ENCODE results near the gene MROH2B. TPM values are rescaled to one million over a fixed set of nuclear protein-coding genes. Genes with fewer than 3 reads are reported as not detected.
A peak's percentile ranks its signal among the peaks of the same experiment; 100 is the strongest.

MROH2B gene
- total and polyA plus RNA-seq, 2 donors (not counting 3 experiments of a cell fraction or from before 2014, with no cell fraction given), result not detected

DNA sequence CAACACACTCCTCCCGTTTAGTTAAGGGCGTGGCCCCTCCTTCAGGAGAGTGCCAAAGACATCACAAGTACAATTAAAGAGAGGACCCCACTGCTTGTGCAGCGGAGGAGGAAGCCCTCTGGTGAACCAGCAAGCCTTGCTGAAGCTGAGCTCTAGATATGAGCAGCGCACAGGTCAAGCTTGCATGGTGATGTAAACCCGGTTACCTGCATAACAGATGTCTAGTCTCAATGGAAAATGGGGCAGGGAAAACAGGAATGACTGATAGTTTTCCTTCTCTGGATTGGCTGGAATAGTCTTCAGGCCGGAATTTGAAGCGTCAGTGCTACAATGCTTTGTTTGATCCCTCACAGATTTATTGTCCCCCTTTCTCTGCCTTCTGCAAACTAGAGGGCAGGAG is 66.2 kb downstream of the MROH2B start:
- Histone ChIP-seq H3K9me1 (replicated peaks; ENCODE audit: control insufficient read depth, extremely low read depth, insufficient read depth, low read length) (no peaks in the 10 kb centered on the region), H3K27me3 (ENCODE audit: control insufficient read depth in 2 of 2, insufficient read depth in 2 of 2, low read length in 2 of 2) (no peaks in the 10 kb centered on the region), H3K9ac (replicated peaks; ENCODE audit: extremely low read depth, insufficient read depth, low read length) (no peak overlapping the region), H3K36me3 (ENCODE audit: control insufficient read depth in 2 of 2, extremely low read depth in 1 of 2, insufficient read depth in 2 of 2, low read length in 2 of 2) (no peaks in the 10 kb centered on the region), H3K27ac (ENCODE audit: insufficient read depth, low read depth, low read length) (no peak overlapping the region), H3K9me3 (replicated peaks; ENCODE audit: control insufficient read depth, insufficient read depth, low read length) (no peaks in the 10 kb centered on the region), H4K20me1 (replicated peaks; ENCODE audit: control insufficient read depth, extremely low read depth, insufficient read depth, low read length) (no peaks in the 10 kb centered on the region), H3K4me3 (replicated peaks in 1 of 3; ENCODE audit: insufficient read depth in 1 of 3, low read depth in 1 of 3, low read length in 3 of 3) (no peak overlapping the region), H2AFZ (ENCODE audit: low read depth, low read length) (no peak overlapping the region), H3K4me2 (ENCODE audit: insufficient read depth, low read length) (no peak overlapping the region), H3K4me1 (ENCODE audit: control insufficient read depth, extremely low read depth, insufficient read depth, low read length) (no peaks in the 10 kb centered on the region), H3K79me2 (ENCODE audit: control insufficient read depth, insufficient read depth, low read length) (no peaks in the 10 kb centered on the region)
- CTCF ChIA-PET, result no interaction called here
- FAIRE-seq, result no peak
- BruUV-seq (replicated peaks), result no TSS peak
- intact Hi-C loops (cut with micrococcal nuclease) (no loop called here), dilution Hi-C loops (cut with MboI; ENCODE audit: extremely low pct_ligation_motif_present, low sequenced_read_pairs) (no loop called here)
- POLR2A ChIA-PET, result no interaction called here
- TF ChIP-seq POLR2AphosphoS5 (IDR thresholded peaks at IDR 0.05; ENCODE audit: insufficient read depth, low read depth, low read length) (no peak), POLR2A (IDR thresholded peaks at IDR 0.05; ENCODE audit: low read depth, low read length) (no peak), MYC (IDR thresholded peaks at IDR 0.05; ENCODE audit: low read depth, low read length) (no peak), JUN (IDR thresholded peaks at IDR 0.05; ENCODE audit: borderline replicate concordance, insufficient read depth, insufficient read length, low read depth) (no peak), GATA2 (IDR thresholded peaks at IDR 0.05; ENCODE audit: insufficient read depth, insufficient read length, low read depth, low read length) (no peak), FOS (IDR thresholded peaks at IDR 0.05; ENCODE audit: borderline replicate concordance, insufficient read depth, low read length) (no peak)
- TF ChIP-seq, protein P1, sequence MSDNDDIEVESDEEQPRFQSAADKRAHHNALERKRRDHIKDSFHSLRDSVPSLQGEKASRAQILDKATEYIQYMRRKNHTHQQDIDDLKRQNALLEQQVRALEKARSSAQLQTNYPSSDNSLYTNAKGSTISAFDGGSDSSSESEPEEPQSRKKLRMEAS (IDR thresholded peaks at IDR 0.05; ENCODE audit: insufficient read depth, insufficient read length), result no peak
- no peak for DNase-seq (ENCODE audit: low read depth, low spot score)

DNA sequence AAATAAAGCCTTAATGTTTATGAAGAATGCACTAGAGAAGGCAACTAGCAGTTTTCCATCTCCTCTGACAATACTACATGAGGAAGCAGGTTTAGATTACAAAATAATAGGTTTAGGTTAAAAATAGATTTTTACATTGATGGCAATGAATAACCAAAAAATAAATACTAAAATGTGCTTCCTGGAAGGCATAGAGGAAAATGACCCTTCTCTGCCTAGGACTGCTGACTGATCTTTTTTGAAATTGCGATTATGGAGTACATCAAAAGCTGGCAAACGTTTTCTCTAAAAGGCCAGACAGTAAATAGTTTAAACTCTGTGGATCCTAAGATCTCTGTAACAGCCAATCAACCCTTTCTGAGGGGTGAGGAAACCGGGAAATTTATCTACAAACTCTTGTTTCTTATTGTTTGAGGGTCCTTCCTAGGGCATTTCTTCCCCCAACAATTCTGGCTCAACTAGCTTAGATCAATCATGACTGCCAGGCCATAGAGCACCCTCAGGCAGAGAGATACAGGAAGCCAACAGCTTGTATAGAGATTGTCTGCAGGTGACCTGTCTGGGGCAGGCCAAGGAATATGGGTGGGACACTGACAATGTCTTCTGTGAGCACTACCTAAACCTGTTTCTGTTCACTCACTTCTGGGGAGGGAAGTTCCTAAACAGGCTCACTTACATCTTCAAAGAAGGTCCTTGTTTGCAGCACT is 67.3 kb downstream of the MROH2B start:
- CTCF ChIA-PET, result no interaction called here
- no peaks in the 10 kb centered on the region for H3K36me3 ChIP-seq (ENCODE audit: control insufficient read depth in 2 of 2, extremely low read depth in 1 of 2, insufficient read depth in 2 of 2, low read length in 2 of 2)
- dilution Hi-C loops (cut with MboI; ENCODE audit: extremely low pct_ligation_motif_present, low sequenced_read_pairs), result no loop called here

More for the DNA sequence above, 67.3 kb downstream of the MROH2B start:
- Histone ChIP-seq H3K9ac (replicated peaks; ENCODE audit: extremely low read depth, insufficient read depth, low read length) (no peak overlapping the region), H4K20me1 (replicated peaks; ENCODE audit: control insufficient read depth, extremely low read depth, insufficient read depth, low read length) (no peaks in the 10 kb centered on the region), H3K9me3 (replicated peaks; ENCODE audit: control insufficient read depth, insufficient read depth, low read length) (no peaks in the 10 kb centered on the region), H3K27me3 (ENCODE audit: control insufficient read depth in 2 of 2, insufficient read depth in 2 of 2, low read length in 2 of 2) (no peaks in the 10 kb centered on the region), H3K4me3 (replicated peaks in 1 of 3; ENCODE audit: insufficient read depth in 1 of 3, low read depth in 1 of 3, low read length in 3 of 3) (no peak overlapping the region), H3K79me2 (ENCODE audit: control insufficient read depth, insufficient read depth, low read length) (no peaks in the 10 kb centered on the region), H2AFZ (ENCODE audit: low read depth, low read length) (no peak overlapping the region), H3K27ac (ENCODE audit: insufficient read depth, low read depth, low read length) (no peak overlapping the region), H3K9me1 (replicated peaks; ENCODE audit: control insufficient read depth, extremely low read depth, insufficient read depth, low read length) (no peaks in the 10 kb centered on the region), H3K4me2 (ENCODE audit: insufficient read depth, low read length) (no peak overlapping the region), H3K4me1 (ENCODE audit: control insufficient read depth, extremely low read depth, insufficient read depth, low read length) (no peaks in the 10 kb centered on the region)
- no TSS peak for BruUV-seq (replicated peaks)
- intact Hi-C loops (cut with micrococcal nuclease), result no loop called here
- POLR2A ChIA-PET, result no interaction called here
- TF ChIP-seq, protein P2, sequence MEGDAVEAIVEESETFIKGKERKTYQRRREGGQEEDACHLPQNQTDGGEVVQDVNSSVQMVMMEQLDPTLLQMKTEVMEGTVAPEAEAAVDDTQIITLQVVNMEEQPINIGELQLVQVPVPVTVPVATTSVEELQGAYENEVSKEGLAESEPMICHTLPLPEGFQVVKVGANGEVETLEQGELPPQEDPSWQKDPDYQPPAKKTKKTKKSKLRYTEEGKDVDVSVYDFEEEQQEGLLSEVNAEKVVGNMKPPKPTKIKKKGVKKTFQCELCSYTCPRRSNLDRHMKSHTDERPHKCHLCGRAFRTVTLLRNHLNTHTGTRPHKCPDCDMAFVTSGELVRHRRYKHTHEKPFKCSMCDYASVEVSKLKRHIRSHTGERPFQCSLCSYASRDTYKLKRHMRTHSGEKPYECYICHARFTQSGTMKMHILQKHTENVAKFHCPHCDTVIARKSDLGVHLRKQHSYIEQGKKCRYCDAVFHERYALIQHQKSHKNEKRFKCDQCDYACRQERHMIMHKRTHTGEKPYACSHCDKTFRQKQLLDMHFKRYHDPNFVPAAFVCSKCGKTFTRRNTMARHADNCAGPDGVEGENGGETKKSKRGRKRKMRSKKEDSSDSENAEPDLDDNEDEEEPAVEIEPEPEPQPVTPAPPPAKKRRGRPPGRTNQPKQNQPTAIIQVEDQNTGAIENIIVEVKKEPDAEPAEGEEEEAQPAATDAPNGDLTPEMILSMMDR (IDR thresholded peaks at IDR 0.05; ENCODE audit: extremely low read depth in 1 of 2, insufficient read depth in 1 of 2, low read depth in 1 of 2, low read length in 2 of 2), result no peak
- TF ChIP-seq JUN (IDR thresholded peaks at IDR 0.05; ENCODE audit: borderline replicate concordance, insufficient read depth, insufficient read length, low read depth), result no peak
- TF ChIP-seq FOS (IDR thresholded peaks at IDR 0.05; ENCODE audit: borderline replicate concordance, insufficient read depth, low read length), result no peak
- TF ChIP-seq EZH2 (IDR thresholded peaks at IDR 0.05; ENCODE audit: borderline replicate concordance, low read depth, low read length, severe bottlenecking), result no peak
- TF ChIP-seq GATA2 (IDR thresholded peaks at IDR 0.05; ENCODE audit: insufficient read depth, insufficient read length, low read depth, low read length), result no peak
- no peak for TF ChIP-seq POLR2AphosphoS5 (IDR thresholded peaks at IDR 0.05; ENCODE audit: insufficient read depth, low read depth, low read length)
- TF ChIP-seq MYC (IDR thresholded peaks at IDR 0.05; ENCODE audit: low read depth, low read length), result no peak
- FAIRE-seq (peak; percentile 12), DNase-seq (ENCODE audit: low read depth, low spot score) (no peak)
